ENCODE measurements around the gene PPAT.
A peak's percentile ranks its signal among the peaks of the same experiment; 100 is the strongest.

The PPAT gene

GRCh38 chr4:56388306-56388705, 47.1 kb downstream of the PPAT start:
- DNase-seq (ENCODE audit: low read depth), result no peak
- no peak for TF ChIP-seq CTCF (IDR thresholded peaks at IDR 0.05; ENCODE audit: low read depth, low read length, missing control alignments)
- H3K4me3 ChIP-seq (ENCODE audit: low read depth, low read length), result peak overlapping the region; percentile 82

GRCh38 chr4:56387023-56388001, 48.1 kb downstream of the PPAT start, which contains the start of gene AASDH:
TSS of gene AASDH (minus strand) at chr4:56387491. CDS start at chr4:56384299, 3,192 bp downstream.
- no peak for TF ChIP-seq CTCF (IDR thresholded peaks at IDR 0.05; ENCODE audit: low read depth, low read length, missing control alignments)
- peak; percentile 80 for DNase-seq (ENCODE audit: low read depth)

GRCh38 chr4:56386091-56386490, 49.3 kb downstream of the PPAT start:
- DNase-seq (ENCODE audit: low read depth), result no peak
- TF ChIP-seq CTCF (IDR thresholded peaks at IDR 0.05; ENCODE audit: low read depth, low read length, missing control alignments), result no peak
- peak overlapping the region; percentile 44; the same call in 1 of the 2 replicates for H3K4me3 ChIP-seq (ENCODE audit: low read depth, low read length)

More at GRCh38 chr4:56387023-56388001, 48.1 kb downstream of the PPAT start, which contains the start of gene AASDH:
- H3K4me3 ChIP-seq (ENCODE audit: low read depth, low read length), result peak within 1 kb of the TSS; percentile 82

- no peak for TF ChIP-seq CTCF (IDR thresholded peaks at IDR 0.05; ENCODE audit: low read depth, low read length, missing control alignments)
- DNase-seq (ENCODE audit: low read depth), result no peak
- no peak overlapping the region for H3K4me3 ChIP-seq (ENCODE audit: low read depth, low read length)
Observed at GRCh38 chr4:56375458-56375857, 60.0 kb downstream of the PPAT start.

- TF ChIP-seq CTCF (IDR thresholded peaks at IDR 0.05; ENCODE audit: low read depth, low read length, missing control alignments), result no peak
- no peak for DNase-seq (ENCODE audit: low read depth)
Observed at GRCh38 chr4:56374956-56375355, 60.5 kb downstream of the PPAT start.

GRCh38 chr4:56372774-56373173, 62.6 kb downstream of the PPAT start:
- no peak for DNase-seq (ENCODE audit: low read depth)
- TF ChIP-seq CTCF (IDR thresholded peaks at IDR 0.05; ENCODE audit: low read depth, low read length, missing control alignments), result no peak
- no peak overlapping the region for H3K4me3 ChIP-seq (ENCODE audit: low read depth, low read length)

More at GRCh38 chr4:56374956-56375355, 60.5 kb downstream of the PPAT start:
- H3K4me3 ChIP-seq (ENCODE audit: low read depth, low read length), result no peak overlapping the region
